ENCODE results near the gene GRIK5.

DNA sequence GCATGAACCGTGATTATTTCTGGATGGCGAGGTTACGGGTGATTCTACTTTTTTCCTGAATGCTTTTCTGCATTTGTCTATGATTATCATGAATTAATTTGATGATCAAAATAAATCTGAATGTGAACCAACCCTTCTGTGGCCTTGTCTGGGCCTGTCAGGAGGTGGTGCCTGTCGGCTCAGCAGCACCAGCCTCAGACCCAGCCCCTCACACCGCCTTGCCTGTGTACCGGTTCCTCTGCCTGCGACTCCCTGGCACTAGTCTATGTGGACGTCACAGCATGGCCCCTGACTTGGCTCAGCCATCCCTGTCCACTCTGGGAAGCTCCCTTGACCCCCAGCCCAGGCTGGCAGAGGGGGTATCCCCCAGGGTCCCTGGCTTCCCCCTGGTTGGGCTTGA, 95.4 kb downstream of the GRIK5 start:
- TF ChIP-seq, protein P1, sequence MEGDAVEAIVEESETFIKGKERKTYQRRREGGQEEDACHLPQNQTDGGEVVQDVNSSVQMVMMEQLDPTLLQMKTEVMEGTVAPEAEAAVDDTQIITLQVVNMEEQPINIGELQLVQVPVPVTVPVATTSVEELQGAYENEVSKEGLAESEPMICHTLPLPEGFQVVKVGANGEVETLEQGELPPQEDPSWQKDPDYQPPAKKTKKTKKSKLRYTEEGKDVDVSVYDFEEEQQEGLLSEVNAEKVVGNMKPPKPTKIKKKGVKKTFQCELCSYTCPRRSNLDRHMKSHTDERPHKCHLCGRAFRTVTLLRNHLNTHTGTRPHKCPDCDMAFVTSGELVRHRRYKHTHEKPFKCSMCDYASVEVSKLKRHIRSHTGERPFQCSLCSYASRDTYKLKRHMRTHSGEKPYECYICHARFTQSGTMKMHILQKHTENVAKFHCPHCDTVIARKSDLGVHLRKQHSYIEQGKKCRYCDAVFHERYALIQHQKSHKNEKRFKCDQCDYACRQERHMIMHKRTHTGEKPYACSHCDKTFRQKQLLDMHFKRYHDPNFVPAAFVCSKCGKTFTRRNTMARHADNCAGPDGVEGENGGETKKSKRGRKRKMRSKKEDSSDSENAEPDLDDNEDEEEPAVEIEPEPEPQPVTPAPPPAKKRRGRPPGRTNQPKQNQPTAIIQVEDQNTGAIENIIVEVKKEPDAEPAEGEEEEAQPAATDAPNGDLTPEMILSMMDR (optimal IDR thresholded peaks at IDR 0.05 in 1 of 3, IDR thresholded peaks at IDR 0.05 in 1 of 3, conservative IDR thresholded peaks at IDR 0.05 in 1 of 3; ENCODE audit: extremely low read depth in 1 of 3, insufficient read depth in 2 of 3, low read length in 3 of 3), result no peak
- TF ChIP-seq EZH2 (IDR thresholded peaks at IDR 0.05; ENCODE audit: low read length), result no peak
